Activated T-helper 1 cell treated with anti-CD3 and anti-CD28 coated beads, Interleukin-12 subunit alpha, Interleukin-12 subunit beta, Interleukin-2, Interleukin-4 antibody, amounts not matched to agents 30 ng/mL and 10 ng/mL and 1 ng/mL, durations not matched to agents 14 hours and 24 hours and 36 hours (primary cell): Measurements from ENCODE around the gene TMEM53. TPM values are rescaled to one million over a fixed set of nuclear protein-coding genes. Genes with fewer than 3 reads are reported as not detected.

Source experiments
- DNase-seq: peaks from one replicate; pipeline ENCODE4 v3.0.0; 2021; ENCODE audit warnings: low spot score
- H3K27ac Mint-ChIP-seq: one replicate; pipeline ENCODE4 v1.8.0; 2021; ENCODE audit warnings: mild to moderate bottlenecking, mixed read lengths
- H3K27me3 Mint-ChIP-seq: one replicate; pipeline ENCODE4 v1.8.0; 2022; ENCODE audit warnings: mild to moderate bottlenecking, moderate library complexity, mixed read lengths; ENCODE audit not compliant: insufficient read depth
- H3K36me3 Mint-ChIP-seq: one replicate; pipeline ENCODE4 v1.8.0; 2021; ENCODE audit warnings: low read depth, mixed read lengths
- H3K4me1 Mint-ChIP-seq: one replicate; pipeline ENCODE4 v1.8.0; 2021; ENCODE audit warnings: low read depth, mixed read lengths
- H3K4me3 Mint-ChIP-seq: one replicate; pipeline ENCODE4 v1.8.0; 2021; ENCODE audit warnings: mild to moderate bottlenecking, moderate library complexity, mixed read lengths
- H3K9me3 Mint-ChIP-seq: one replicate; pipeline ENCODE4 v1.8.0; 2021; ENCODE audit warnings: mixed read lengths
- intact Hi-C: fragments of 100-400 bp; cut with micrococcal nuclease; formaldehyde crosslinking; loops from one replicate; pipeline ENCODE4 v1.15.1; 2024
- total RNA-seq: library from RNA; stranded (reverse); gene quantifications from 2 replicates; pipeline ENCODE4 v1.2.3, GENCODE V29; 2022

The TMEM53 gene
- total RNA-seq, 1 donor from 2014 or later, result 6.6 TPM

GRCh38 chr1:44620072-44620471 is 54.2 kb downstream of the TMEM53 start:
- Mint-ChIP-seq H3K4me3 (no peak overlapping the region), H3K4me1 (no peaks in the 10 kb centered on the region), H3K27ac (no peak overlapping the region), H3K27me3 (peaks cover 8% of the 10 kb centered on the region), H3K9me3 (no peaks in the 10 kb centered on the region), H3K36me3 (no peaks in the 10 kb centered on the region)
- DNase-seq, result no peak
- intact Hi-C loops, result no loop called here

- peaks cover 4% of the 10 kb centered on the region for H3K27me3 Mint-ChIP-seq
- no peak overlapping the region for H3K4me3 Mint-ChIP-seq
- no peak for DNase-seq
- H3K36me3 Mint-ChIP-seq, result no peaks in the 10 kb centered on the region
- no peaks in the 10 kb centered on the region for H3K9me3 Mint-ChIP-seq
- intact Hi-C loops, result no loop called here
- H3K4me1 Mint-ChIP-seq, result no peaks in the 10 kb centered on the region
- no peak overlapping the region for H3K27ac Mint-ChIP-seq
These were observed 54.9 kb downstream of the TMEM53 start for GRCh38 chr1:44619261-44619900.

- Mint-ChIP-seq H3K4me3 (no peak overlapping the region), H3K27ac (no peak overlapping the region), H3K4me1 (no peaks in the 10 kb centered on the region), H3K9me3 (no peaks in the 10 kb centered on the region), H3K27me3 (no peaks in the 10 kb centered on the region), H3K36me3 (no peaks in the 10 kb centered on the region)
- intact Hi-C loops, result no loop called here
- no peak for DNase-seq
These were observed 56.6 kb downstream of the TMEM53 start for GRCh38 chr1:44617703-44618029.

GRCh38 chr1:44616991-44617702 is 57.1 kb downstream of the TMEM53 start:
- Mint-ChIP-seq H3K4me3 (no peak overlapping the region), H3K4me1 (no peaks in the 10 kb centered on the region), H3K9me3 (no peaks in the 10 kb centered on the region), H3K27ac (no peak overlapping the region), H3K27me3 (no peaks in the 10 kb centered on the region), H3K36me3 (no peaks in the 10 kb centered on the region)
- no peak for DNase-seq
- intact Hi-C loops, result no loop called here

- Mint-ChIP-seq H3K4me3 (no peak overlapping the region), H3K36me3 (no peaks in the 10 kb centered on the region), H3K9me3 (no peaks in the 10 kb centered on the region), H3K27ac (no peak overlapping the region), H3K4me1 (no peaks in the 10 kb centered on the region), H3K27me3 (no peaks in the 10 kb centered on the region)
- intact Hi-C loops, result no loop called here
- DNase-seq, result no peak
These were observed 57.8 kb downstream of the TMEM53 start for GRCh38 chr1:44616284-44616990.

- Mint-ChIP-seq H3K27me3 (peaks cover 1% of the 10 kb centered on the region), H3K27ac (no peak overlapping the region), H3K9me3 (no peaks in the 10 kb centered on the region), H3K4me3 (no peak overlapping the region), H3K4me1 (no peaks in the 10 kb centered on the region), H3K36me3 (no peaks in the 10 kb centered on the region)
- intact Hi-C loops, result no loop called here
- no peak for DNase-seq
These were observed 60.3 kb downstream of the TMEM53 start for GRCh38 chr1:44613941-44614340.

GRCh38 chr1:44611866-44612265 is 62.4 kb downstream of the TMEM53 start:
- Mint-ChIP-seq H3K9me3 (no peaks in the 10 kb centered on the region), H3K27ac (no peak overlapping the region), H3K4me1 (no peaks in the 10 kb centered on the region), H3K27me3 (peaks cover 1% of the 10 kb centered on the region), H3K4me3 (no peak overlapping the region), H3K36me3 (no peaks in the 10 kb centered on the region)
- DNase-seq, result no peak
- intact Hi-C loops, result no loop called here

GRCh38 chr1:44611419-44611818 is 62.9 kb downstream of the TMEM53 start:
- H3K4me3 Mint-ChIP-seq, result no peak overlapping the region
- no peaks in the 10 kb centered on the region for H3K36me3 Mint-ChIP-seq
- peaks cover 1% of the 10 kb centered on the region for H3K27me3 Mint-ChIP-seq
- DNase-seq, result no peak
- intact Hi-C loops, result no loop called here
- no peaks in the 10 kb centered on the region for H3K9me3 Mint-ChIP-seq
- no peaks in the 10 kb centered on the region for H3K4me1 Mint-ChIP-seq
- H3K27ac Mint-ChIP-seq, result no peak overlapping the region

- Mint-ChIP-seq H3K4me3 (no peak overlapping the region), H3K9me3 (no peaks in the 10 kb centered on the region), H3K36me3 (no peaks in the 10 kb centered on the region), H3K27me3 (peaks cover 1% of the 10 kb centered on the region), H3K4me1 (no peaks in the 10 kb centered on the region), H3K27ac (no peak overlapping the region)
- intact Hi-C loops, result no loop called here
- DNase-seq, result no peak
These were observed 63.6 kb downstream of the TMEM53 start for GRCh38 chr1:44610527-44611148.

GRCh38 chr1:44609768-44610526 is 64.3 kb downstream of the TMEM53 start:
- peaks cover 1% of the 10 kb centered on the region for H3K27me3 Mint-ChIP-seq
- no peaks in the 10 kb centered on the region for H3K9me3 Mint-ChIP-seq
- H3K36me3 Mint-ChIP-seq, result no peaks in the 10 kb centered on the region
- H3K4me3 Mint-ChIP-seq, result no peak overlapping the region
- H3K4me1 Mint-ChIP-seq, result no peaks in the 10 kb centered on the region
- DNase-seq, result no peak
- intact Hi-C loops, result loop anchor here (2.0 kb wide), 1 partner anchor 43 kb away; no protein-coding TSS in a partner anchor
- no peak overlapping the region for H3K27ac Mint-ChIP-seq

GRCh38 chr1:44609412-44609767 is 64.9 kb downstream of the TMEM53 start:
- DNase-seq, result no peak
- Mint-ChIP-seq H3K9me3 (no peaks in the 10 kb centered on the region), H3K4me1 (no peaks in the 10 kb centered on the region), H3K36me3 (no peaks in the 10 kb centered on the region), H3K27me3 (peaks cover 1% of the 10 kb centered on the region), H3K27ac (no peak overlapping the region), H3K4me3 (no peak overlapping the region)
- intact Hi-C loops, result loop anchor here (2.0 kb wide), 1 partner anchor 43 kb away; no protein-coding TSS in a partner anchor

- DNase-seq, result no peak
- H3K4me1 Mint-ChIP-seq, result no peaks in the 10 kb centered on the region
- intact Hi-C loops, result loop anchor here (2.0 kb wide), 1 partner anchor 45 kb away; no protein-coding TSS in a partner anchor
- no peaks in the 10 kb centered on the region for H3K36me3 Mint-ChIP-seq
- H3K27me3 Mint-ChIP-seq, result peaks cover 1% of the 10 kb centered on the region
- no peaks in the 10 kb centered on the region for H3K9me3 Mint-ChIP-seq
- H3K4me3 Mint-ChIP-seq, result no peak overlapping the region
- no peak overlapping the region for H3K27ac Mint-ChIP-seq
These were observed 66.1 kb downstream of the TMEM53 start for GRCh38 chr1:44608141-44608540.
